Stimulated activated CD4-positive, alpha-beta T cell treated with anti-CD3 and anti-CD28 coated beads, Interleukin-15, amount 100 ng/mL, for 48 hours (primary cell): ENCODE data around the gene EYA3.

ENCODE experiments used
- DNase-seq, 2 donors: peaks; one replicate each; pipeline ENCODE4 v3.0.0-alpha.2; 2020; ENCODE audit warnings: low read depth in 2 of 2

The EYA3 gene

GRCh38 chr1:28071813-28072212 is 16.6 kb downstream of the EYA3 start:
- no peak for DNase-seq

DNA sequence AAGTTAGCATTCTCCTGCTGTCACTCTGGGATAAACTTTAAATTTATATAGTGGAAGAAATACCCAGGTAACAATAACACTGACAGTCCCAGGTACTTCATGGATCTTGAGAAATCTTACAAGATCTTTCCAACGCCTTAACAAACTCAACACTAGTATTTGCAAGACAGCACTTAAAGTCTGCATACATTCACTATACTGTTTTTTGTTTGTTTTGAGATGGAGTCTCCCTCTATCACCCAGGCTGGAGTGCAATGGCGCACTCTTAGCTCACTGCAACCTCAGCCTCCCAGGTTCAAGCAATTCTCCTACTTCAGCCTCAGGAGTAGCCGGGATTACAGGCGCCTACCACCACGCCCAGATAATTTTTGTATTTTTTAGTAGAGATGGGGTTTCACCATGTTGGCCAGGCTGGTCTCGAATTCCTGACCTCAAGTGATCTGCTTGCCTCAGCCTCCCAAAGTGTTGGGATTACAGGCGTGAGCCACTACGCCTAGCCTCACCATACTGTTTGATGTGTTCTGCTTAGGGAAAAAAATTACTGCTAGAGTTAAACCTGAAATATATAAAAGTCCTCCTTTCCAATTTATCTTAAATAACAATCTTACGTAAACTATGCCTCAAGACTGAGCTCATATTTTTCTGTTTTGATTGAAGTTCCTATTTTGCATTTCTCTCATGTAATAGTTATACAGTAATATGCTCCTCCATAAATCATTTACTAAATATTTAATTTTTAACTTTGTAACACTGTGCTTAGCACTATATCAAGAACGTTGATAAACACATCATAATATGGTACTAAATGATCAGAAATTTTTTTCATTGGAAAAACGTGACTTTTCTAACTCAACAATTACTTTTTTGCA is 17.5 kb downstream of the EYA3 start:
- no peak for DNase-seq

DNA sequence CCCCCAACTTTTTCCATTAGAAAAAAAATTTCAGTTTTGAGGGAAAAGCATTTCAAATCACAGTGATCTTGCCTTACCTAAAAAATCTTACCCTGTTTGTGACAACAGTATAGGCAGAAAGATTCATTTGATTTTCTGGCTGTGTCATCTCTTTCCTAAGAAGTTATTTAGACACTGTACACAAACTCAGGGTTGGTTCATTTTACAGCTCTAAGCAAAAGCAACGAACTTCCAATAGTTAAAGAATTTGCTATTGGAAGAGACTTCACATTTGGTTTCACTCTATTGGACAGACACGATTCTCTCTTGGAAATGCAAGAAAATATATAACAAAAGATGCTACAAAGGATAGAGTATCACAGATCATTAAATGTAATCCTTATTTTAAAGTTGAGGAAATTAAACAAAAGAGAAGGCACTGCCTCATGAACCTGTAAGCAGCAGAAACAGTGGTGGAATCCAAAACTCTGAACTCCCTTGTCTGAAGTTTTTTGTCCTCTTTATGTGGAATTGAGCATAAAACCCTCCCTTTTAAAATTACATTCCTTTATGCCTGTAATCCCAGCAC is 20.8 kb downstream of the EYA3 start:
- DNase-seq = no peak

- DNase-seq = no peak
Observed at GRCh38 chr1:28066393-28067154, 21.8 kb downstream of the EYA3 start.

DNA sequence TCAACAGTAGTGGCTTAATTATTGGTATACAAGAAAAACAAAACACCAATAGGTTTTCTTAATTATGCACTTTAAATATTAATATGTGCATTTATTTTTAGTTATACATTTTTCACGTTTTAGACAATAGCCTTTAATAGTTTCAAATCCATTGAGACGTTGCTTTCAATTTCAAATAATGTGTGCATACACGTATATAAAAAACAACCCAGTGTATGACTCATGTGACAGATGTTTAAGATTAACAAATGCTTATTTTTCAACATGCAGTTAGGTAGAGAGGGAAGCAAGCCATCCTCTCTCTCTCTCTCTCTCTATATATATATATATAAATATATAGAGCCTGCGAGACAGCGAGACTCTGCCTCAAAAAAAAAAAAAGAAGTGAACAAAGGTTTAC is 24.3 kb downstream of the EYA3 start:
- DNase-seq = no peak

- DNase-seq = peak in 1 of 2 donors; percentile 13
Observed at GRCh38 chr1:28062806-28063205, 25.6 kb downstream of the EYA3 start.

DNA sequence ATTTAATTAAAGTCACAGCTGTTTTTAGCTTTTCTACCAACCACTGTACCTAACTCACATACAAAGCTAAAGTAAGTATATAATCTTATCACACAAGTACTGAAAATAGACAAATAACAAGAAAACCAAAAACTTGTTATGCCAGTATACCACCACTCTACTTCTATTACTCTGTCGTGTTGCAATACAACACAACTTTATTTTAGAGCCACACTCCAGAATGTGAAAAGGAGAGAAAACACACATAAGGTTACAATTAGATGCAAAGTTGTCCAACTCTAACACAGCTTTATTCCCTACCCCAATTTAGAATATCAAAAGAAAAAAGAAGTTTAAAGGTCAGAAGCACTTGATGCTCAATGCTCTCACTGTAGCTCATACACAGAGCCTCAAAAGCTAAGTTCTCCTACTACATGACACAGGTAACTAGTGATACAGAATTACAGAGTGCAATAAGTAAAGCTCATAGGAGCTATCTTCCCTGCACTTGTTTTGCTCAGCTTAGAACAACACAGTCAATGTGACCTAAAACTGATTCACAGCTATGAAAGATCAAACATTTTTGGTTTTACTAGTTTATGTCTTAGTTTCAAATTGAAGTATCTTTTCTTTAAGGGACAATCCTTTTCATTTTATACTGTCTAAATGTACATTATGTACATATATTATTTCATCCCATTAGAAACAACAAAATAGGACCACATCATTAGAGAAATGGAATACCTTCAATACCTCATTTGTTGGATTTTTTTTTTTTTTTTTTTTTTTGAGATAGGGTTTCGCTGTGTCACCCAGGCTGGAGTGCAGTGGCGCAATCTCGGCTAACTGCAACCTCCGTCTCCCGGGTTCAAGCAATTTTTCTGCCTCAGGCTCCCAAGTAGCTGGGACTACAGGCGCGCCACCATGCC is 29.2 kb downstream of the EYA3 start:
- no peak for DNase-seq

DNA sequence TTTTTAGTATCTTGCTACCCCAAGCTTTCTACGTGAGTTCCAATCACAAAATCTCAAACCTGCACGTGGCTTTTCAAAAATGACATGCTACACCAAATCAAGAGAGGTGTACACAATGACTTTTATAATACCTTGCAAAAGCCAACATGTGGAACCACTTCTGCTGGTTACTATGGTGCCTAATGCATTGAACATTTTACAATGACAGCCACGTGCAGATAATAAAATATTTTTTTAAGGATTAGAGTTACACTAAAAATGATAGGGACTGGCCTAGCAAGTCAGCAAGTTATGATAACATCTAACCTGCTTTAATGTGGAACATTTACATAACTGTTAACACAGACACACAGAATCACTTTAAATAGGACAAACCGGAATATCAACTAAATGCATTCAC is 30.2 kb downstream of the EYA3 start:
- DNase-seq = no peak

DNA sequence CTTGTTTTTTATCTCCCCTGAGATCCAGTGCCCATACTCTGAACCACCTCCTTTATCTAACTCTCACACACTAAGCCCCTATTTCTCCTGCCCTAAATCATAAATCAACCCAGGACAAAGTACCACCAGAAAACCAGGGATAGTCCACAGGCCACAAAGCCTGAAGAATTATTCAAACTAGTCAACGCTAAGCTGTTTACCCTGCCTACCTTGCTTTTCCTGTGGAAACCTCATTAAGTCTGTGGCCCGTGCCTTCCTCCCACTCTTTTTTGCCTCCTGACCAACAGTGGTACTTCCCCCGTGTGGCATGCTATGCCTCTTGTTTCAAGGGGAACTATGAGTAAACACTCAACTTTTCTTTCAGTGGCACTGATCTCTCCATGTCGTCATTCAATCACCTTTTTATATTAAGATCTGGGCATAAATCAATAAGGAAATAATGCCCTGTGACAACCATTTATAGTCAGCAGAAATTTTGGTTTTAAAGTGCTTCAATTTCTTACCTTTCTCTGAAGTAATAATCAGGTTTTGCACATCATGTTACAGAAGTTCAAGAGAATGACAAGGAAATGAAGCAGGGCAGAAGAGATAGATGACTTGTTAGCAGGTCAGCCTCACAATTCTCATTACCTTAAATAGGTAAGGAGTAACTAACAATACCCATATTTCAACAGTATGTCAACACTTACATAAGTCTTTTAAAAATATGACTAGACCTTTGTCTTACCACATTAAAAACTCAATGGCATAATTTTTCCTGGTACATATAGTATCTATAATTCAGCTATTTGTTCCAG is 32.1 kb downstream of the EYA3 start:
- peak; percentile 44 to 51 for DNase-seq

DNA sequence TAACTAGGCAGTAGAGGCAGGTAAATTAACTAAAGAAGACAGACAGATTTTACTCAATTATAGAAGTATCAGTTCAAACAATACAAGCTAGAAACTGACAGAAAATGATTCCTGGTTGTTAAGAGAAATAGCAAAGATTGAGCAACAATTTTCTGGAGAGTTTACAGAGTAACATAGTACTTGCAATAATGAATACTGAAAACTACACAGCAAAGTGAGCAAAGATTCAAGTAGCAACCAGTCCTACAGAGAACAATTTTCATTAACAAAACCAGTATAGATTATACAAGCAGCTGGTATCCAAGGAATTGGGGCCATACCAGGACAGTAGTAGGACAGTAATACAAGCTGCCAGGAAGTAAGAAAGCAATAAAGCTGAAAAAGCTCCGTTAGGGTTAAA is 37.6 kb downstream of the EYA3 start:
- DNase-seq = no peak

- no peak for DNase-seq
Observed at GRCh38 chr1:28046716-28047115, 41.7 kb downstream of the EYA3 start.

DNA sequence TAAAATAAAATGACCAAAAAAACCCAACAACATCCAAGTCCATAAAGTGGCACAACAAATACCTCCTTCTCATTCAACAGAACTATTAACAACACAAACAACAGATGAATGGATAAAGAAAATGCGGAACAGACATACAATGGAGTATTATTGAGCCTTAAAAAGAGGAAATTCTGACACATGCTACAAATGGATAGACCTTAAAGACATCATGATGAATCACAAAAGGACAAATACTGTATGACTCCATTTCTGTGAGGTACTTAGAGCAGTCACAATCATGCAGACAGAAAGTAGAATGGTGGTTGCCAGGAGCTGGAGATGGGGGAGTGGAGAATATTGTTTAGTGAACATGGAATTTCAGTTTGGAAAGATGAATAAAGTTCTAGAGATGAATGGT is 42.6 kb downstream of the EYA3 start:
- DNase-seq = no peak

DNA sequence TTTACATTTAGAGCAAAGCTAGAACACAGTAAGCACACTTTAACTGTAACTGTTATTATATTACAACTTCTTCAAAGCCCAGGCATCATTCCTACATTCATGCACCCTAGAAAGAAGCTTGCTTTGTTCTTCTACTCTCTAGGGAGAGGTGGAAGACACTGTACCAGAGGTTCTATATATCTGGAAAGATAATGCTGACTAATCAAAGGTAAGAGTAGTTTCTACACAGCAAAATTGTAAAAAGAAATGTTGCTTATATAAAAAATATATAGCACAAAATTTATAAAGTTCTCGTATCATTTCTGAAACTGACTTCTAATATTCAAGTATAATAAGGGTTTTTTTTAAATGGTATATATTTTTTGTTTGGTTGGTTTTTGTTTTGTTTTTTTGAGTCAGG is 44.0 kb downstream of the EYA3 start:
- no peak for DNase-seq

- DNase-seq = no peak
Observed at GRCh38 chr1:28039341-28039740, 49.1 kb downstream of the EYA3 start.

DNA sequence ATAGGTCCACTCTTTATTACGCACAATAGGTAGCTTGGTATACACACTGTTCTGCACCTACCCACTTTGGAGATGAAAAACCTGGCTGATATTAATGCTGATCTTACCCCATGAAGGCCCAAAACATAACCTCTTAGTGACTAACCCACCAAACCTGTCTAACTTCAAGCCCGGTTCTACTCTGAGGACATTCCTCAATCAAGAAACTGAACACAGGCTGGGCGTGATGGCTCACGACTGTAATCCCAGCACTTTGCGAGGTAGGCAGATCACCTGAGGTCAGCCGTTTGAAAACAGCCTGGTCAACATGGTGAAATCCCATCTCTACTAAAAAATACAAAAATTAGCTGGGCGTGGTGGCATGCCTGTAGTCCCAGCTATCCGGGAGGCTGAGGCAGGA is 50.5 kb downstream of the EYA3 start:
- no peak for DNase-seq

GRCh38 chr1:28037206-28037605 is 51.2 kb downstream of the EYA3 start:
- DNase-seq = no peak

GRCh38 chr1:28036431-28036830 is 52.0 kb downstream of the EYA3 start:
- DNase-seq = no peak

DNA sequence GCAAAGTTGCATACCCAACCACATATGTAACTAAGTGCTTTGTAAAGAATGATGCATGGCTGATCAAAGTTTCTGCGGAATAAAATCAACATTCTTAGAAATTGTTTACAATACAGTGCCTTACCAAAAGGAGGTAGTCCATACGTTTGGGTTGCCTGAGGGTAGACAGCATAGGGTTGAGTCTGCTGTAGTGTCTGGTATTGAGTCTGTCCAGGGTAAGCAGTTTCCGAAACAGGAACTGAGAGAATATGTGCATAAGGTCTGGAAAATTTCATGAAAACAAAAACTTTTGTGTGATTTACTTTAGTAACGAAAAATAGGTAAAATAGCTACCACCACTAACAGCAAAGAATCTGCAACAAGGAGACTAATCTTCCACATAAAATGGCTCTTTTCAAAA is 53.0 kb downstream of the EYA3 start:
- no peak for DNase-seq

DNA sequence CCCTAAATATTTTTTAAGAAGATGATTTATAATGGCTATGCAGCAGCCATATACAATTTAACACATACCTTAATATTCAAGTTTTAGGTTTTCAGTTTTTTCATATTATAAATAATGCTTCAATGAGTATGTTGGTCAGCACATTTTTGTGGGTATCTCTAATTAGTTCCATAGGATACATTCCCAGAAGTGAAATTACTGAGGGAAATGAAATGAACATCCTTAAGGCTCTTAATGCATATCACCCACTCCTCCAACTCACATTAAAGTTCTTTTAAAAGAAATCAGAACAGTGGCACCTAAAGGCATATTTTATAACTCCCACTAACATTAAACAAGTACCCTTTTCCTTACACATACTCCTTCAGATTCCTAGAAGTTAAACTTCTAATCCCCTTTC is 56.1 kb downstream of the EYA3 start:
- no peak for DNase-seq

DNA sequence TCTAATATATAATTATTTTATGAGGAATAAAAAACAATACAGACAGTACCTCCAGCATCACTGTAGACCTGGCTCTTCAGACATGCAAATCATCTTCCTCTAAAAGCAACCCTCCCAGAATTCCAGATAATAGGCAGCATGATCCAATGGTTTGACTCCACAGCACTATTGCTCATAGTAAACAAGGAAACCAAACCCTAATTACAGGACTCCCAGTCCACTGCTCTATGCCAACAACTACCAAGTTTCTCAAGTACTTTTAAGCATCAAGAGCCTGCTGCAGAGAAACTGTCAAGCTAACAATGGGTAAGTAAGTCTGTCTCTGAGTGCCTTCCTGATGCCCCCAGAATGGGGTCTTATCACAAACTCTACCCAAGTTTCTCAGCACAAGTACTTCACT is 57.2 kb downstream of the EYA3 start:
- DNase-seq = no peak
